ENCODE data around the gene MMP11. TPM values are rescaled to one million over a fixed set of nuclear protein-coding genes. Genes with fewer than 3 reads are reported as not detected.
A peak's percentile ranks its signal among the peaks of the same experiment; 100 is the strongest.

Gene MMP11
- total and polyA plus RNA-seq, 2 of the 4 experiments (the other 2 are of a cell fraction) = 2.2 to 6.0 TPM

GRCh38 chr22:23831781-23832180 is 59.1 kb downstream of the MMP11 start:
- no peak overlapping the region for H2BK120ac ChIP-seq (ENCODE audit: low read depth, low read length)
- no peak overlapping the region for H3K4me3 ChIP-seq (ENCODE audit: insufficient read depth, low read depth, low read length)
- no peak overlapping the region for H2BK20ac ChIP-seq (ENCODE audit: low read depth, low read length)
- peak overlapping the region; percentile 22 for H2AK9ac ChIP-seq (replicated peaks; ENCODE audit: low read depth, low read length, poor library complexity)
- H3K18ac ChIP-seq (ENCODE audit: low read depth, low read length) = no peak overlapping the region
- H2AK5ac ChIP-seq (ENCODE audit: low read depth, low read length) = no peak overlapping the region
- H3K4me1 ChIP-seq (ENCODE audit: control insufficient read depth, insufficient read depth, low read length) = peaks cover 6% of the 10 kb centered on the region
- H3K4ac ChIP-seq (ENCODE audit: low read depth, low read length) = no peak overlapping the region
- H3K23ac ChIP-seq (ENCODE audit: low read depth, low read length) = no peak overlapping the region
- no peaks in the 10 kb centered on the region for H3K27me3 ChIP-seq (ENCODE audit: control insufficient read depth, insufficient read depth, low read length)
- TF ChIP-seq RFX5 (IDR thresholded peaks at IDR 0.05; ENCODE audit: low read depth, low read length) = no peak
- no peak for TF ChIP-seq MAZ (IDR thresholded peaks at IDR 0.05; ENCODE audit: borderline replicate concordance, low read depth, low read length)
- TF ChIP-seq POLR2A (IDR thresholded peaks at IDR 0.05; ENCODE audit: low read depth, low read length) = no peak
- TF ChIP-seq USF2 (IDR thresholded peaks at IDR 0.05; ENCODE audit: low read depth, low read length) = no peak
- TF ChIP-seq CTCF (conservative IDR thresholded peaks at IDR 0.05; ENCODE audit: low read depth, low read length) = no peak
- no peak for TF ChIP-seq SMC3 (IDR thresholded peaks at IDR 0.05; ENCODE audit: low read depth, low read length)
- TF ChIP-seq BHLHE40 (IDR thresholded peaks at IDR 0.05; ENCODE audit: low read depth, low read length) = no peak
- TF ChIP-seq FOS (IDR thresholded peaks at IDR 0.05; ENCODE audit: low read depth, low read length) = no peak
- TF ChIP-seq NFE2L2 (IDR thresholded peaks at IDR 0.05; ENCODE audit: low read depth, low read length) = no peak
- TF ChIP-seq CHD1 (IDR thresholded peaks at IDR 0.05; ENCODE audit: low read depth, low read length) = no peak
- no peak for TF ChIP-seq CEBPB (IDR thresholded peaks at IDR 0.05; ENCODE audit: low read depth, low read length)
- TF ChIP-seq MAFK (IDR thresholded peaks at IDR 0.05; ENCODE audit: low read depth, low read length) = no peak
- no peak for TF ChIP-seq ELK1 (IDR thresholded peaks at IDR 0.05; ENCODE audit: borderline replicate concordance, low read depth, low read length)
- no peak for TF ChIP-seq RCOR1 (IDR thresholded peaks at IDR 0.05; ENCODE audit: insufficient replicate concordance, low read length)
- no peak for TF ChIP-seq MXI1 (IDR thresholded peaks at IDR 0.05; ENCODE audit: borderline replicate concordance, low read depth, low read length)
- TF ChIP-seq RAD21 (IDR thresholded peaks at IDR 0.05; ENCODE audit: low read length) = no peak
- peaks cover 69% of the 10 kb centered on the region for H3K36me3 ChIP-seq (ENCODE audit: control insufficient read depth, insufficient read depth, low read length)
- H3K4me2 ChIP-seq (ENCODE audit: low read depth, low read length) = no peak overlapping the region
- no peak overlapping the region for H4K8ac ChIP-seq (ENCODE audit: low read depth in 2 of 2, low read length in 2 of 2)
- dilution Hi-C loops (cut with HindIII; ENCODE audit: low sequenced_read_pairs, unreplicated experiment) = no loop called here
- H2BK15ac ChIP-seq (ENCODE audit: low read depth, low read length) = no peak overlapping the region
- H4K20me1 ChIP-seq (ENCODE audit: insufficient read depth, low read length) = peaks cover 43% of the 10 kb centered on the region
- ChIA-PET CTCF (interaction anchor here (0.6 to 0.7 kb wide), 2 partner anchors 11 to 18 kb away, joined by 3 read pairs; no protein-coding TSS in a partner anchor), POLR2A (ENCODE audit: unreplicated experiment) (no interaction called here)
- DNase-seq = no peak
- H4K91ac ChIP-seq (ENCODE audit: insufficient read depth, low read depth, low read length) = no peak overlapping the region
- intact Hi-C loops (cut with micrococcal nuclease) = no loop called here
- H3K56ac ChIP-seq (ENCODE audit: extremely low read depth, insufficient read depth, low read length) = no peak overlapping the region
- no peak overlapping the region for H2BK5ac ChIP-seq (ENCODE audit: low read depth, low read length, poor library complexity, severe bottlenecking)
- H3K14ac ChIP-seq (replicated peaks; ENCODE audit: low read depth, low read length) = no peak overlapping the region
- peaks cover 15% of the 10 kb centered on the region for H3K9me1 ChIP-seq (ENCODE audit: insufficient read depth, low read length)
- H4K5ac ChIP-seq (ENCODE audit: low read depth, low read length) = no peak overlapping the region
- H3K9ac ChIP-seq (ENCODE audit: low read depth, low read length) = no peak overlapping the region
- H3K9me3 ChIP-seq (ENCODE audit: control insufficient read depth, insufficient read depth, low read length) = peaks cover 3% of the 10 kb centered on the region; the same call in 1 of the 2 replicates
- no peak overlapping the region for H3K27ac ChIP-seq (ENCODE audit: insufficient read depth, low read length)
- no peak for ATAC-seq (ENCODE audit: low read depth)
- WGBS, 2 experiments (ENCODE audit: extremely low coverage in 2 of 2, insufficient read length in 1 of 2) = 90% methylated on average over 2 of the region's 10 CpGs; no CpG with 5 or more reads in 1 of the 2 experiments
- in situ Hi-C loops (cut with MboI; ENCODE audit: low sequenced_read_pairs) = no loop called here
- H3K79me1 ChIP-seq (ENCODE audit: low read depth in 1 of 2, low read length in 2 of 2) = peaks cover 7 to 54% of the 10 kb centered on the region in 2 experiments
- no peak overlapping the region for H2AFZ ChIP-seq (replicated peaks; ENCODE audit: low read length, poor library complexity)
- BruUV-seq (replicated peaks) = no TSS peak

All from IMR-90 (cell line).